HG02943 (cell line): ENCODE measurements around the gene BCAP31.
A peak's percentile ranks its signal among the peaks of the same experiment; 100 is the strongest.
"Not testable (repeated sequence)": the region's sequence is repeated elsewhere in the genome, so short reads cannot be mapped to it uniquely, and the experiment has no call there.

Source experiments
- ATAC-seq: cut with Tn5 transposase; IDR thresholded peaks from one replicate; pipeline ENCODE4 v1.9.1; 2021; ENCODE audit warnings: mild to moderate bottlenecking, low read depth, moderate library complexity; ENCODE audit not compliant: unreplicated experiment

Gene BCAP31

GRCh38 chrX:153736071-153736820 lies 12.1 kb upstream of the BCAP31 start:
- no peak for ATAC-seq

DNA sequence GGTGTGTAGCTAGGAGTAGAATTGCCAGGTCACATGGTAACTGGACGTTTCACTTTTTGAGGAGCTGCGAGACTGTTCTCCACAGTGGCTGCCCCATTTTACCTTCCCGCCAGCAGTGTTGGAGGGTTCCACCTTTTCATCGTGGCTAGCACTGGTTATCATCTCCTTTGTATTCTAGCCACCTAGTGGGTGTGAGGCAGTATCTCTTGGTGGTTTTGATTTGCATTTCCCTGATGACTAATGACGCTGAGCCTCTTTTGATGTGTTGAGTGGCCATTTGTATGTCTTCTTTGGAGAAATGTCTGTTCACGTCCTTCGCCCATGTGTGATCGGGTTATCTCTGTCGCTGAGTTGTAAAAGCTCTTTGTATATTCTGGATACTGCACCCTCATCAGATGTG lies 11.1 kb upstream of the BCAP31 start:
- ATAC-seq, result no peak

DNA sequence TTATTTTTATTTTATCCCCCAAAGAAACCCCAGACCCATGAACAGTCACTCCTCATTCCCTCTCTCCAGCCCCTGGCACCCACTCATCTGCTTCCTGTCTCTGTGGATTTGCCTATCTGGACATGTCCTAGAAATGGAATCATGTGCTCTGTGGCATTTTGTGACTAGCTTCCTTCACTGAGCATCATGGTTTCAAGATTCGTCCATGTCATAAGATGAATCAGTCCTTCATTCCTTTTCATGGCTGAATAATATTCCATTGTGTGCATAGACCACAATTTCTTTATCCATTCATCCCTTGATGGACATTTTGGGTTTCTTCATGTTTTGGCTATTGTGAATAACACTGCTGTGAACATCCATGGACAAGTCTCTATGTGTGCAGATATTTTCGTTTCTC lies 10.7 kb upstream of the BCAP31 start:
- ATAC-seq, result no peak

- no peak for ATAC-seq
These were observed 9.6 kb upstream of the BCAP31 start for GRCh38 chrX:153733651-153734240.

GRCh38 chrX:153732401-153732800 lies 8.2 kb upstream of the BCAP31 start:
- ATAC-seq, result no peak

- no peak for ATAC-seq
These were observed 7.6 kb upstream of the BCAP31 start for GRCh38 chrX:153731845-153732215.

DNA sequence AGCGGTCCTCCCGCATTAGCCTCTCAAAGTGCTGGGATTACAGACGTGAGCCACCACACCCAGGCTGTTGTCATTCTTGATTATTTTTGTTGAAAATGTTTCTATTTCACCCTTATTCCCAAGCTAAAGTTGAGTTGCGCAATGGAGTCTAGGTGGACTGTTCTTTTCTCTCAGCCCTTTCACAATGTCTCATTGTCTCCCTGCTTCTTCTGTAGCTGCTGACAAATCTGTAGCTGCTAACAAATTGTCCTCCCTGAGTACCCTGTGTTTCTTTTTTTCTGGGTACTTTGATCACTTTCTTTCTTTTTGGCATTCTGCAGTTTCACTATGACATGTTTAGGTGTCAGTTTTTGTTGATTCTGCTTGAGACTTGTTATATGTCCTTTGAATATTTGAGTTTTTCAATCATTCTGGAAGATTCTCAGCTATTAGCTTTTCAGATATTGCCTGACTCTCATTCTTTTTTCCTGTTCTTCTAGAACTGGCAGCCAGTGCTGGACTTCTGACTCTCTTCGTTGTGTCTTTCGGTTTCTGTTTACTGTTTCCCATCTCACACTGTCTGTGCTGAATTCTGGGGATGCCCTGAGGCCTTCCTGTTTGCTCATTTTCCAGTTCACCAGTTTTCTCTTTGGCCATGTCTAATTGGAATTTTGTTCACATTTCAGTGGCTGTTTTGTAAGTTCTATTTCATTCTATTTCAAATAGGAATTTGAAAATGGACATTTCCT lies 7.1 kb upstream of the BCAP31 start:
- ATAC-seq, result no peak

DNA sequence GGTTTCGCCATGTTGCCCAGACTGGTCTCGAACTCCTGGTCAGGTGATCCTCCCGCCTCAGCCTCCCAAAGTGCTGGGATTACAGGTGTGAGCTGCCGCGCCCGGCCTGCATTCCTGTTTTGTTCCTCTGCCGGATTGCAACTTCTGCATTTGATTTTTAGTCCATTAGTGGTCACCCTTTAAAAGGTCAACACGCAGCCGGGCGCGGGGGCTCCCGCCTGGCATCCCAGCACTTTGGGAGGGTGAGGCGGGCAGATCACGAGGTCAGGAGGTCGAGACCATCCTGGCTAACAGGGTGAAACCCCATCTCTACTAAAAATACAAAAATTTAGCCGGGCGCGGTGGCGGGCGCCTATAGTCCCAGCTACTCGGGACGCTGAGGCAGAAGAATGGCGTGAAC lies 5.9 kb upstream of the BCAP31 start:
- ATAC-seq, result not testable (repeated sequence)

DNA sequence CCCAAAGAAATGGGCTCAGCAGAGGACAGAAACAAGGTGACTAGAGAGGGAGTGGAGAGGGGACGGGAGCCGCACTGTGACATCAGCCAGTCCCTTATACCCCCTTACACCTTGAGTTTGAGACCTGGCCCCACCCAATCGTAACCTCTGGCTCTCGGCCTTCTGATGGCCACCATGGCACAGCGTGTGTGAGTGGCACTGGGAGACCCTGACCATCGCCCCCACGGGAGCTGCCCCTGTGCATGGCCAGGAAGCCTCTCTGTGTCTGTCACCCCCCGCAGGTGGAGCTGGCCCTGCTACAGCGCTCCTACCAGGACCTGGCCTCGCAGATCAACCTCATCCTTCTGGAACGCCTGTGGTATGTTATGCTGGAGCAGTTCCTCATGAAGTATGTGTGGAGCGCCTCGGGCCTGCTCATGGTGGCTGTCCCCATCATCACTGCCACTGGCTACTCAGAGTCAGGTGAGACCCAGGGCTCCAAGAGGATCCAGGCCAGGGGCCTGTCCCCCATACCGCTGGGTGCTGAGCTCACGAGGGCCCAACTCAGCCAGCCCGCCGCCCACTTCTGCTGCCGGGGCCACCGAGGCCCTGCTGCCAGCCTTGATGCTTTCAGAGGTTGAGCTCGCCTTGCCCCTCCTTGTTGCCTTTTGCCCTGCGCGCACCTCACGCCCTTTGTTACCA lies 4.9 kb upstream of the BCAP31 start:
- no peak for ATAC-seq

- ATAC-seq, result no peak
These were observed 3.9 kb upstream of the BCAP31 start for GRCh38 chrX:153728095-153728494.

DNA sequence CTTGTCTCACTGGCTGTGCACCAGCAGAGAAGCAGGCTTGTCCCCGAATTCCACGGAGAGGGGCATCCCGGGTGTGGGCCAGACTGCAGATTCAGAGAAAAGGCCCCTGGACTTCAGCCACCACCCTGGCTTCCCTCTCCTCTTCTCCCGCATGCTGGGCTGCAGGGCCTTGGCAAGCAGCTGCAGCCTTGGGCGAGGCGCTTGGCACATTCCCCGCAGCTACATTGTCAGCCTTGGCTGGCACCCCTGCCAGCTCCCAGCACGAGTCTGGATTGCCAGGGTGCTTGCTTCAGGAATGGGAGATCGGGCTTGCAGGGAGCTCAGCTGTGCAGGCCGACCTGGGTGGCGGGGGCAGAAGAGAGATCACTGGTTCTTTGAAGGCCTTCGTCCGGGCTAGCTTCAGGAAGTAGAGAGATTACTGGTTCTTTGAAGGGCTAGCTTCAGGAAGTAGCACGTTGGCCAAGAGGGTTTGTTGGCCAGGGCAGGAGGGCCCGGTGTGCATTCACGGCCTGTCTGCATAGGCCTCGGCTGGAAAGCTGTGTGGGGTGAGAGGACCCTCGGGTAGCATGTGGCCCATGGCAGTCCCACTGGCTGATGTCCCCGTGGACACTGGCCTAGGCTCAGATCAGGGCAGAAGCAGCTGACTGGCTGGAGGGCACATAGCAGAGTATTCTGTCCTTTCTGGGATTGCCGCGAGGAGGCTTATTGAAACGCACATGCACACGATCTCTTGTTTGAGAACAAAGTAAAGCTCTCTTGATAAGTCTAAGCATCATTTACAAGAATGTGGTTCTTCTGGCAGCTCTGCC lies 3.1 kb upstream of the BCAP31 start:
- no peak for ATAC-seq

DNA sequence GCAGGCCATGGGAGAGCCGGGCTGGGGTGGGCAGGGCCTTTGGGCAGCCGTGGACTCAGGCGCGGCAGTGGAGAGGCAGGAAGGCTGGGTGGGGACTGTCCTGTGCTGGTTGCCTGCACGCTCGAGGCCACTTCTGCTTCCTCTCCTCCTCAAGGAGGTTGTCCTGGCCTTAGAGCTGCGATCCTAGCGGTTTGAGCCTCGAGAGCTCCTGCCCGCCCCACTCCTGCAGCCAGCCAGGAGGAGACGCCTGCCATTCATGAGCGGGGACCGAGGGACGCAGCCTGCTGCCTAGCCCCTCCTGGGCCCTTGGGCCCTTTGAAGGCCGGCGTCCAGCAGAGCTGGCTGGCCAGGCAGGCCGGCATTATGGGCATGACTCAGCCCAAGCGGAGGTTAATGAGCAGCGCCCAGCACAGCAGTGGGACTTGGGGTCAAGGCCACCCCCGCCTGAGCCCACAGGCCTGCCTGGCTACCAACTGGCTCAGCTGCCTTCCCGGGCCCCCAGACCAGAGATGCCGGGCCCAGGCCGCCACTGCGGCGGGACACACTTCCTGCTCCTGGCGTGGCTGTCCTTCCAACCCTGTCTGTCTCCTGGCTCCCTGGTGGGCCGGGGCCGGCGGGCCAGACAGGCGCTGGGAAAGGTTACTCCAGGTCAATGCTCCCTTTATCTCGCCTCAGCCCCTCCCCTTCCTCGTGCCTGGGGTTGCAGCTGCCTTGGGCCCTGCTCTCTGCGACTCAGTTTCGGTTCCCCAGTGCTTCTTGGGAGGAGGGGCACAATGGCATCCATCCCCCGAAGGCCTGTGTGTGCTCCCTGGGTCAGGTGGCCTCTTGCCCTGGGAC lies 2.3 kb upstream of the BCAP31 start:
- ATAC-seq, result no peak

- no peak for ATAC-seq
These were observed 1.7 kb upstream of the BCAP31 start for GRCh38 chrX:153725832-153726285.

- ATAC-seq, result no peak
These were observed 1.0 kb upstream of the BCAP31 start for GRCh38 chrX:153725039-153725831.

DNA sequence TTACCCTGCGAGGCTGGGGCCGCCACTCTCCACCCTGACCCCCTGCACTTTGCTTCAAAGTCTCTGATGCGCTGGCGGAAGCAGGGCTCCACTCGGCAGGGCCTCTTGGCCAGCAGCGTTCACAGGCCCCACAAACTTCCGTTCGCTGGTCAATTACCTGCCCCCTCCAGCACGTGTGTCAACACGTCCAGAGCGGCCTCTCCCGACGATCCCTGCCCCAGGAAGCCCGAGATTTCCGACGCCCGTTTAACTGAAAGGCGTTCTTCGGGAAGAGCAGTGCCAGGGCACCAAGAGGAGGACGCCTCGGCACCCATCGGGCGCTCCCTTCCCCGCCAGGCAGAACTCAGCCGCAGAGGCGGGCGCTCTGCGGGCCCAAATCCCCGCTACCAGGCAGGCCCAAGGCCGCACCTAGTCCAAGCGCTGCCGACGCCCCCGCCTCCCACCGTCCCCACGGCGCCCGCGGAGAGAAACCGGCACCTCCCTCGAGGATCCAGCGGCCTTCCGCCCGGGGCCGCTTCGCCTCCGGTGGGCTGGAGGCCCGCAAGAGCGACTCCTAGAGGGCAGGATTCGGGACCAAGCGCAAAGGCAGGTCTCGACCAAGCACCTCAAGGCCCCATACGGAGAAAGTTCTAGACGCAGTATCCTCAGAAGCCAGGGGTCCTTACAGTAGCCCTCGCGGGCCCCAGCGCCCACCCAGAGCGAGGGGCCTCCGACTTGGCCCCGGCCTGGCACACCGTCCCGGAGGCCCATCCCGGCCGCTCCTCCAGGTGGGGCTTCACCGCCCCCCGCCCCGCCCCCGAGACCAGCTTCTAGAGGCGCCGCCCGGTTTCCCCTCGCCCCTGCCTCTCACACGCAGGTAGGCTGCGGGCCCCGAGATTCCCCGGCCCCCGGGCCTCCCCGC lies 586 bp downstream of the BCAP31 start:
- peak; percentile 16 for ATAC-seq

DNA sequence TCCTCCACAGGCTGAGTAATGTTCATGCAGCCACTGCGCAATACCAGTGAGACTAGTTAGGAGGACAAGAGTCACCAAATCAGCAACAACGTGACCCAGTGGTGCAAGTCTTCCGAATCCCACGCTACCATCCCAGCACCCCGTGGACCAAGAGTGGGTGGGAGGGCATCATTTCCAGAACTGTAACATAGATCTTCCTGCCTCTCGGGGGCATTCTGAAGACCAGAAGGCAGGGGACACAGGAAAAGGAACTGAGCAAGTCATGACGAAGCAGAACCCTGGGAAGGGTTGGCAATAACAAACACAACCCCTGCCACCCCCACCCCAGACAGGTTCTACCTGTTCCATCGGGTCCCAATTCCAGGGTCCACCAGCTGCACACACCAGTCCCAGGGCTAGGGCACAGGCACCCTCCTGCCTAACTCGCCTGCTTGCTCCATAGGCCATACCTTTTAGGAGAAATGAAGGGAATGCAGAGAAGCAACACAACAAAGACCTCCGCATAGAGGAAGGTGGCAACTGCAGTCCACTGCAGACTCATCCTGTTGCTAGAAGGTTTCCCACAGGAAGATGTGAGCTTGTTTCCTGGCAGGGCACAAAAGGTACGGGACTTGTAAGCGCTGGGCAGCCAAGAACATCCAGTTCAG lies 1.4 kb downstream of the BCAP31 start:
- no peak for ATAC-seq

GRCh38 chrX:153719701-153720100 lies 4.5 kb downstream of the BCAP31 start:
- no peak for ATAC-seq
